ENCODE measurements around the gene BRWD1. TPM values are rescaled to one million over a fixed set of nuclear protein-coding genes. Genes with fewer than 3 reads are reported as not detected.

The BRWD1 gene
- total and polyA plus RNA-seq, 2 of the 8 experiments (the other 6 are each of a cell fraction or from before 2014, with no cell fraction given) = 9.3 to 45.2 TPM

DNA sequence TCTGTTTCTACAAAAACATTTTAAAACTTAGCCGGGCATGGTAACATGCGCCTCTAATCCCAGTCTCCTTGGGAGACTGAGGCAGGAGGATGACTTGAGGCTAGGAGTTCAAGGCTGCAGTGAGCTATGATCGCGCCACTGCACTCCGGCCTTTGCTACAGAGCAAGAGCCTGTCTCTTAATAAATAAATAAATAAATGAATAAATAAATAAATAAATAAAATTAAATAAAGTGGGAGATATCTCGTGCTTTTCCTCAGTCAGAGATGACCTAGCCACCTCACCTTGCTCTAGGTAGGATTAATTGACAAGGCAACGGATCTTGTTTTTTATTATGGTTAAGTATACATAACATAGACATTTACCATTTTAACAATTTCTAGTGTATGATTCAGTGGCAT is 14.3 kb upstream of the BRWD1 start:
- Histone ChIP-seq H3K79me2 (ENCODE audit: control insufficient read depth in 1 of 2, insufficient read depth in 2 of 2, low read length in 2 of 2) (no peaks in the 10 kb centered on the region), H3K56ac (replicated peaks; ENCODE audit: insufficient read length, low read depth, low read length) (no peak overlapping the region), H4K20me1 (replicated peaks in 1 of 2; ENCODE audit: control insufficient read depth in 1 of 2, insufficient read depth in 2 of 2, low read length in 2 of 2) (no peaks in the 10 kb centered on the region), H2BK20ac (ENCODE audit: low read length) (no peak overlapping the region), H2BK12ac (ENCODE audit: low read depth, low read length) (no peak overlapping the region), H4K8ac (ENCODE audit: extremely low read depth, insufficient read depth, low read length) (no peak overlapping the region), H3K18ac (ENCODE audit: extremely low read depth, low read length) (no peak overlapping the region), H3K4me1 (replicated peaks in 1 of 4; ENCODE audit: control insufficient read depth in 3 of 4, insufficient read depth in 4 of 4, low read length in 3 of 4) (peaks cover 0 to 2% (median under 1%) of the 10 kb centered on the region in 4 experiments; a peak in 3 of 7 replicates), H3K9ac (replicated peaks in 1 of 4; ENCODE audit: extremely low read depth in 1 of 4, low read depth in 3 of 4, low read length in 3 of 4) (no peak overlapping the region), H3K14ac (ENCODE audit: insufficient read length) (no peak overlapping the region), H2BK15ac (ENCODE audit: low read length) (no peak overlapping the region), H4K5ac (ENCODE audit: insufficient read length, low read depth, low read length) (no peak overlapping the region), H4K91ac (replicated peaks; ENCODE audit: insufficient read length, low read length) (no peak overlapping the region), H3K27ac (ENCODE audit: low read depth, low read length) (no peak overlapping the region), H3K4me2 (ENCODE audit: insufficient read depth in 1 of 2, low read depth in 2 of 2, low read length in 2 of 2) (no peak overlapping the region), H3K4me3 (ENCODE audit: extremely low read depth in 1 of 4, insufficient read depth in 2 of 4, low read depth in 3 of 4, low read length in 4 of 4) (no peak overlapping the region), H2BK5ac (ENCODE audit: low read depth, low read length) (no peak overlapping the region), H3K9me3 (ENCODE audit: insufficient read depth in 2 of 2, low read depth in 1 of 2, low read length in 1 of 2) (no peaks in the 10 kb centered on the region), H2AFZ (ENCODE audit: low read length) (no peak overlapping the region), H3K4ac (replicated peaks; ENCODE audit: insufficient read length, low read depth, low read length) (no peak overlapping the region), H3K27me3 (replicated peaks in 1 of 4; ENCODE audit: control insufficient read depth in 3 of 4, extremely low read depth in 1 of 4, insufficient read depth in 3 of 4, low read length in 3 of 4) (no peaks in the 10 kb centered on the region), H3K36me3 (ENCODE audit: control insufficient read depth in 2 of 4, insufficient read depth in 4 of 4, low read length in 3 of 4) (no peaks in the 10 kb centered on the region), H2AK5ac (ENCODE audit: low read depth, low read length) (no peak overlapping the region), H2BK120ac (replicated peaks; ENCODE audit: low read depth, low read length) (no peak overlapping the region), H3K79me1 (ENCODE audit: low read depth, low read length) (no peaks in the 10 kb centered on the region), H3K23me2 (ENCODE audit: low read depth, low read length) (no peaks in the 10 kb centered on the region), H3K23ac (ENCODE audit: insufficient read length) (no peak overlapping the region)
- ChIA-PET CTCF (ENCODE audit: partially characterized antibody) (no interaction called here), POLR2A (ENCODE audit: partially characterized antibody) (interaction anchor here (1.2 to 4.8 kb wide), 3 partner anchors 13 to 21 kb away, joined by 3 to 51 read pairs (median 26); partner anchors contain the start of genes BRWD1 and HMGN1)
- TF ChIP-seq SP1 (IDR thresholded peaks at IDR 0.05; ENCODE audit: low read depth, low read length) (no peak), POU5F1 (IDR thresholded peaks at IDR 0.05; ENCODE audit: low read depth, low read length) (no peak)
- TF ChIP-seq, protein P1, sequence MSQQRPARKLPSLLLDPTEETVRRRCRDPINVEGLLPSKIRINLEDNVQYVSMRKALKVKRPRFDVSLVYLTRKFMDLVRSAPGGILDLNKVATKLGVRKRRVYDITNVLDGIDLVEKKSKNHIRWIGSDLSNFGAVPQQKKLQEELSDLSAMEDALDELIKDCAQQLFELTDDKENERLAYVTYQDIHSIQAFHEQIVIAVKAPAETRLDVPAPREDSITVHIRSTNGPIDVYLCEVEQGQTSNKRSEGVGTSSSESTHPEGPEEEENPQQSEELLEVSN (IDR thresholded peaks at IDR 0.05) = no peak
- DNase-seq (ENCODE audit: low read depth in 1 of 2, low spot score in 2 of 2) = no peak
- 98% methylated on average over 7 of the region's 7 CpGs; no CpG with 5 or more reads in 1 of the 2 experiments for WGBS, 2 experiments (ENCODE audit: extremely low coverage in 1 of 2, insufficient coverage in 1 of 2, insufficient read length in 1 of 2, insufficient replicate concordance in 2 of 2, low coverage in 1 of 2, low lambda C conversion rate in 2 of 2, missing lambda C conversion rate in 1 of 2)
- FAIRE-seq = no peak

Data from H1 (cell line).